WERI-Rb-1 (cell line): ENCODE measurements around the gene FAM20C.

Experiments used
- DNase-seq: peaks from one replicate; pipeline ENCODE4 v3.0.0-alpha.2; 2020
- H3K27ac ChIP-seq: fragments of 250-450 bp; sonication (Bioruptor Pico); 2 replicates; pipeline ENCODE4 v1.5.1; 2020; ENCODE audit warnings: mild to moderate bottlenecking, moderate library complexity
- H3K27me3 ChIP-seq: fragments of 250-450 bp; sonication (Bioruptor Pico); 2 replicates; pipeline ENCODE4 v1.5.1; 2021; ENCODE audit warnings: mild to moderate bottlenecking, low read depth, moderate library complexity; ENCODE audit not compliant: insufficient read depth, severe bottlenecking
- H3K36me3 ChIP-seq: fragments of 250-450 bp; sonication (Bioruptor Pico); 2 replicates; pipeline ENCODE4 v1.5.1; 2020; ENCODE audit warnings: mild to moderate bottlenecking, moderate library complexity
- H3K4me3 ChIP-seq: 2 replicates; pipeline ENCODE4 v1.5.1; 2011; ENCODE audit warnings: low read depth, mild to moderate bottlenecking, control low read depth, low read length
- H3K9me3 ChIP-seq: fragments of 250-450 bp; sonication (Bioruptor Pico); 2 replicates; pipeline ENCODE4 v1.5.1; 2021; ENCODE audit warnings: mild to moderate bottlenecking, moderate library complexity; ENCODE audit not compliant: severe bottlenecking
- CTCF ChIP-seq: IDR thresholded peaks from 2 replicates; pipeline ENCODE4 v1.5.1; 2011; ENCODE audit warnings: low read depth, mild to moderate bottlenecking, control low read depth, inconsistent platforms, low read length

Gene FAM20C

DNA sequence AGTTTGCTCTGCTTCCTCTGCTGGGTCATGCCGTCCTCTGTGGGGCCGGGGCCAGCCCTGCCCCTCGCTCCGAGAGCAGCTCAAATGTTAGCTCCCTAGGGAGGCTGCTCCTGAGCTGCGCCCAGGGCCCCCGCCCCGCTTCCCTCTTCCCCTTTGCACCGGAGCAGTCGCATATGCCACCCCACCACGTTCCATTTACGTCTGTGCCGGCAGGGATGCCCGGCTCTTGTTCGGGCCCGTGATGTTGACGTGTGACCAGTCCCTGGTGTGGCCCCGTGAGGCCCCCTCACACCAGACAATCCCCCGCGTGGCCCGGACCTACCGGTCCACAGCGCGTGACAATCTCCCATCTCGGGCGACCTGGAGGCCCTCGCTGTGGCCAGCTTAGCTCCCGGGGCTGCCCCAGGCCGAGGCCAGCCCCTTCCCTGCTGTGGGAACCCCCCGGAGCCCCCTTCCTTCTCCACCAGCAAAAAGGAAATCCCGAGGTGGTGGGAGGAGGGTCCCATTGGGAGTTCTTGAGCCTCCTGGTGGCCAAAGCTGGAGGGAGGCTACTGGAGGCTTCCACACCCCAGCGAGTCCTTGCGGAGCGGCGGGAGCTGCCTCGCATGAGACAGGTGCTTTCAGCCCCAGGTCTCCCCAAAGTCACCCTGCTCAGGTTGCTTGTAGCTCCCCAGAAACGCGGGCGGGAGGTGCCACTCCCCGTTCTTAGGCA lies 15.2 kb downstream of the FAM20C start:
- Histone ChIP-seq H3K27me3 (no peaks in the 10 kb centered on the region), H3K4me3 (no peak overlapping the region), H3K27ac (no peak overlapping the region), H3K36me3 (no peaks in the 10 kb centered on the region), H3K9me3 (no peaks in the 10 kb centered on the region)
- no peak for DNase-seq
- peak; percentile 47; the same call in 1 of the 2 replicates for TF ChIP-seq CTCF

- TF ChIP-seq CTCF: no peak
- Histone ChIP-seq H3K36me3 (no peaks in the 10 kb centered on the region), H3K4me3 (no peak overlapping the region), H3K9me3 (no peaks in the 10 kb centered on the region), H3K27ac (no peak overlapping the region), H3K27me3 (no peaks in the 10 kb centered on the region)
- DNase-seq: no peak
These were observed 15.8 kb downstream of the FAM20C start for GRCh38 chr7:208130-208673.

DNA sequence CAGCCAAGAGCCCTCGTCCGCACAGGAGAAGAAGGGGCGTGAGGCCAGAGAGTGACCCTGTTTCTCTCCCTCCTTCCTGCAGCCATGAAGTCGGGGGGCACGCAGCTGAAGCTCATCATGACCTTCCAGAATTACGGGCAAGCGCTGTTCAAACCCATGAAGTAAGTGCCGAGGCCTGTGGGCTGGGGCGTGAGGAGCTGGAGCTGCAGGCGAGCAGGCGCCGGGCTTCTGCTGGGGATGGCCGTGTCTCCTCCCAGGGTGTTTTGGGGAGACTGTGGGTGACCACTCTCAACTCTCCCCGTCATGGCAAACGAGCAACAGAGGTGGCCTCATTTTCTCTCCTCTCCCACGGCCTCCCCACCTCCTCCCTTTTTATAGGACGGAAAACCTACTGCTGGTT lies 16.4 kb downstream of the FAM20C start:
- Histone ChIP-seq H3K27me3 (no peaks in the 10 kb centered on the region), H3K4me3 (no peak overlapping the region), H3K36me3 (no peaks in the 10 kb centered on the region), H3K27ac (no peak overlapping the region), H3K9me3 (no peaks in the 10 kb centered on the region)
- no peak for DNase-seq
- no peak for TF ChIP-seq CTCF

GRCh38 chr7:209416-209815 lies 17.0 kb downstream of the FAM20C start:
- Histone ChIP-seq H3K4me3 (no peak overlapping the region), H3K36me3 (no peaks in the 10 kb centered on the region), H3K27ac (no peak overlapping the region), H3K27me3 (no peaks in the 10 kb centered on the region), H3K9me3 (no peaks in the 10 kb centered on the region)
- DNase-seq: no peak
- no peak for TF ChIP-seq CTCF

DNA sequence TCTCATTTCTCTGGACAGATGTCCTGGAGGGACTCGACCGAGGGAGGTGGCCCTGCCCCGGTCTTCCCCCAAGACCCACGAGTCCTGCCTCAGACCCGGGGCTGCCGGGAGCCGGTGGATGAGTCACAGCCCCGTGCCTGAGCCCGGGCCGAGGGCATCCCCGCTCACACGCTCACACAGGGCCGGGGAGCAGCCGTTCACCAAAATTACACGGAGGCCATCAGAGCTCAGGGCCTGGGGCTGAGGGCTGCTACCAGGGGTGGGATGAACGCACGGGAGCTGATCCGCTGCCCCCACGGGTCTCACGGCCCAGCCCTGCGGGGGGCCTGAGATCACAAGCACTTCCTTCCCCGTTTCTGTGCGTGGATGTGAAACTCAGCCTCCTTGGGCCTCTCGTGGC lies 17.5 kb downstream of the FAM20C start:
- H3K4me3 ChIP-seq: no peak overlapping the region

More for the DNA sequence above, 17.5 kb downstream of the FAM20C start:
- Histone ChIP-seq H3K27me3 (no peaks in the 10 kb centered on the region), H3K9me3 (no peaks in the 10 kb centered on the region), H3K27ac (no peak overlapping the region), H3K36me3 (no peaks in the 10 kb centered on the region)
- no peak for DNase-seq
- TF ChIP-seq CTCF: no peak
